IPS-20b (cell line): Measurements from ENCODE around the gene PLAAT5.

ENCODE experiments used
- H3K27ac ChIP-seq: one replicate; pipeline ENCODE4 v1.5.1; 2013; ENCODE audit warnings: low read length
- H3K27me3 ChIP-seq: 2 replicates; pipeline ENCODE4 v1.6.1; 2013; ENCODE audit warnings: mild to moderate bottlenecking, low read length, inconsistent platforms; ENCODE audit not compliant: insufficient read depth
- H3K36me3 ChIP-seq: 2 replicates; pipeline ENCODE4 v1.6.1; 2013; ENCODE audit warnings: low read depth, mild to moderate bottlenecking, inconsistent platforms, low read length, moderate library complexity; ENCODE audit not compliant: insufficient read depth
- H3K4me1 ChIP-seq: 2 replicates; pipeline ENCODE4 v1.6.1; 2013; ENCODE audit warnings: mild to moderate bottlenecking, control low read depth, inconsistent platforms, low read length, moderate library complexity; ENCODE audit not compliant: insufficient read depth
- H3K4me3 ChIP-seq: 2 replicates; pipeline ENCODE4 v1.5.1; 2013; ENCODE audit warnings: mild to moderate bottlenecking, low read length, inconsistent platforms
- H3K9ac ChIP-seq: 2 replicates; pipeline ENCODE4 v1.6.1; 2013; ENCODE audit warnings: low read depth, mild to moderate bottlenecking, inconsistent platforms, low read length, moderate library complexity
- H3K9me3 ChIP-seq: 2 replicates; pipeline ENCODE4 v1.6.1; 2013; ENCODE audit warnings: mild to moderate bottlenecking, low read depth, low read length, inconsistent platforms; ENCODE audit not compliant: insufficient read depth

Gene PLAAT5

GRCh38 chr11:63499874-63500273 lies 8.9 kb upstream of the PLAAT5 start:
- Histone ChIP-seq H3K27ac (no peak overlapping the region), H3K36me3 (no peaks in the 10 kb centered on the region; the same call in 1 of the 2 replicates), H3K4me3 (no peak overlapping the region; the same call in 1 of the 2 replicates), H3K4me1 (peaks cover 8% of the 10 kb centered on the region; the same call in 1 of the 2 replicates), H3K27me3 (no peaks in the 10 kb centered on the region), H3K9ac (no peak overlapping the region), H3K9me3 (peaks cover 21% of the 10 kb centered on the region)

DNA sequence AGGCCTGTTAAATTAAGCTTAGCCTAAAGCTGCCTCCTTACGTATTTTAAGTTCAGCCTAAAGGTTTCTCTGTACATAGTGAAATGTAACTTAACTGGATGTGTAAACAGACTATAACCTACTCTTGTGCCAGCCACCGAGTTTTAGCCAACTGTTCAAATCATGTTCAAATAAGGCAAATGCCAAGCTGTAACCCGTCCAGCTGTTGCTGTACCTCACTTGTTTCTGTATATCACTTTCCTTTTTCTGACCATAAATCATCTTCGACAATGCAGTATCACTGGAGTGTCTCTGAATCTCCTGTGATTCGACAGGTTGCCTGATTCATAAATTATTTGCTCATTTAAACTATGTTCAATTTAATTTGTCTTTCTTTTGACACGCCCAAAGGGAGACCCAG lies 4.0 kb upstream of the PLAAT5 start:
- Histone ChIP-seq H3K9me3 (peaks cover 18% of the 10 kb centered on the region), H3K27me3 (peaks cover 26% of the 10 kb centered on the region; the same call in 1 of the 2 replicates), H3K4me3 (no peak overlapping the region), H3K27ac (no peak overlapping the region), H3K9ac (no peak overlapping the region), H3K4me1 (peaks cover 13% of the 10 kb centered on the region), H3K36me3 (no peaks in the 10 kb centered on the region)

GRCh38 chr11:63493127-63493526 lies 2.2 kb upstream of the PLAAT5 start:
- no peak overlapping the region for H3K27ac ChIP-seq
- H3K9ac ChIP-seq: no peak overlapping the region
- peaks cover 28% of the 10 kb centered on the region for H3K4me1 ChIP-seq
- H3K9me3 ChIP-seq: peaks cover 8% of the 10 kb centered on the region
- peaks cover 29% of the 10 kb centered on the region; the same call in 1 of the 2 replicates for H3K27me3 ChIP-seq
- no peak overlapping the region for H3K4me3 ChIP-seq
- H3K36me3 ChIP-seq: no peaks in the 10 kb centered on the region

- no peak overlapping the region for H3K27ac ChIP-seq
- peaks cover 29% of the 10 kb centered on the region; the same call in 1 of the 2 replicates for H3K27me3 ChIP-seq
- H3K36me3 ChIP-seq: no peaks in the 10 kb centered on the region
- H3K4me3 ChIP-seq: no peak overlapping the region
- peaks cover 28% of the 10 kb centered on the region for H3K4me1 ChIP-seq
- H3K9me3 ChIP-seq: peaks cover 8% of the 10 kb centered on the region
- H3K9ac ChIP-seq: no peak overlapping the region
These were observed 1.5 kb upstream of the PLAAT5 start for GRCh38 chr11:63492441-63492840.

DNA sequence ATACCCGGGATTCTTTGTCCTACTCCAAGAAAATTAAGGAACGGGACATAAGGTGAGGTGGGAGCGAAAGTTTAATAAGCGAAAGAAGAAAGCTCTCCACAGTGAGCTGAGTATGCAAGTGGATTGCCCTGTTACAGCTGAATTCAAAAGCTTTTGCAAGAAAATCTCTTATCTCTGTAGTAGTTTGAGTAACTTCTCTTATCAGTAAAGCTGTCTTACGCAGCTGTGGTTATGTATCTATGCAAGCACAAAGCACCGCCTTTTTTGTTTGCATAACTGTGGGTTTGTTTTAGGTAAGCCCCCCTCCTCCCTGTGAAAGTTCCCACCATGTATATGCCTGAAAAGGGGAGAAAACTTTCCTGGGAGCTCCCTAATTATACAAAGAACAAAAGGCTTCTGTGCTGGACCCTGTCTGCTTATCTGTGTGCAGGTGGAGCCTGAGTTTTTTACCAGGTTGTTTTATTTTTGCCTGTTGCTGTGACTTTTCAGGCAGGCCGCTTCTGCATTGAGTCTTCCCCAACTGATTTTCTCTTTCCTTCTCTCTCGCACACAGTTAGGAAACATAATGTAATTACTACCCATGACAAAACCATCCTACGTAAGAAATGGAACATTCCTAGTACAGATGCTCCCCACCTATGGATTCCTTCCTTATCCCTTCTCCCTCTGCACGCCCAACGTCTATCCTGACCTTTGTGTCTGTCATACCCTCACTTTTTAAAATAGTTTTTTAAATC lies 837 bp upstream of the PLAAT5 start:
- Histone ChIP-seq H3K27me3 (peaks cover 29% of the 10 kb centered on the region; the same call in 1 of the 2 replicates), H3K9me3 (peaks cover 8% of the 10 kb centered on the region), H3K9ac (no peak overlapping the region; the same call in 1 of the 2 replicates), H3K36me3 (no peaks in the 10 kb centered on the region), H3K27ac (no peak overlapping the region), H3K4me1 (peaks cover 28% of the 10 kb centered on the region), H3K4me3 (peak overlapping the region; percentile 69)

GRCh38 chr11:63491240-63491587 lies 247 bp upstream of the PLAAT5 start:
- H3K4me1 ChIP-seq: peaks cover 28% of the 10 kb centered on the region
- H3K9me3 ChIP-seq: peaks cover 10% of the 10 kb centered on the region
- no peaks in the 10 kb centered on the region for H3K36me3 ChIP-seq
- no peak overlapping the region for H3K27ac ChIP-seq
- peak overlapping the region; percentile 68; the same call in 1 of the 2 replicates for H3K9ac ChIP-seq
- H3K4me3 ChIP-seq: peak overlapping the region; percentile 69
- H3K27me3 ChIP-seq: peaks cover 29% of the 10 kb centered on the region; the same call in 1 of the 2 replicates

DNA sequence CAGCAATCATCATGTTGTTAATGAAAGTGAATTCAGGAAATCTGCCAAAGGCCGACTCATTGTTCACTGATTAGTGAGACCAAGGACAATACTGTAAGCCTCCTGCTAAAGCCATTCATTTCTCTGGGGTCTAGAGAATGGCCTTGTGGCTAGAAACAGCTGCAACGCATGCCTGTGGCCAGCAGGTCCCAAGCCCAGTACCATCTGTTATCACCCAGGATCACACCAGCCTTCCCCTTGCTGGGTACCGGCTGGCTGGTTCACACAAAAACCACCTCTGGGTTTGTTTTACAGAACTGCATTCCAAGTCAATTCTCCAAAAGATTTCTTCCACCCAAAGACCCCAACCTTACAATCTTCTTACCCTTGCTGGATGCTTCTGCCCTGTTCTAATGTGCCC lies 1.1 kb downstream of the PLAAT5 start:
- no peaks in the 10 kb centered on the region for H3K36me3 ChIP-seq
- peaks cover 22% of the 10 kb centered on the region for H3K9me3 ChIP-seq
- H3K9ac ChIP-seq: peak overlapping the region; percentile 33; the same call in 1 of the 2 replicates
- H3K27ac ChIP-seq: no peak overlapping the region
- peaks cover 28% of the 10 kb centered on the region for H3K4me1 ChIP-seq
- H3K27me3 ChIP-seq: peaks cover 29% of the 10 kb centered on the region; the same call in 1 of the 2 replicates
- H3K4me3 ChIP-seq: peak overlapping the region; percentile 69; the same call in 1 of the 2 replicates

- Histone ChIP-seq H3K4me3 (no peak overlapping the region), H3K9me3 (peaks cover 22% of the 10 kb centered on the region), H3K27me3 (peaks cover 29% of the 10 kb centered on the region; the same call in 1 of the 2 replicates), H3K36me3 (no peaks in the 10 kb centered on the region), H3K27ac (no peak overlapping the region), H3K9ac (no peak overlapping the region), H3K4me1 (peaks cover 28% of the 10 kb centered on the region)
These were observed 2.2 kb downstream of the PLAAT5 start for GRCh38 chr11:63488789-63489188.

DNA sequence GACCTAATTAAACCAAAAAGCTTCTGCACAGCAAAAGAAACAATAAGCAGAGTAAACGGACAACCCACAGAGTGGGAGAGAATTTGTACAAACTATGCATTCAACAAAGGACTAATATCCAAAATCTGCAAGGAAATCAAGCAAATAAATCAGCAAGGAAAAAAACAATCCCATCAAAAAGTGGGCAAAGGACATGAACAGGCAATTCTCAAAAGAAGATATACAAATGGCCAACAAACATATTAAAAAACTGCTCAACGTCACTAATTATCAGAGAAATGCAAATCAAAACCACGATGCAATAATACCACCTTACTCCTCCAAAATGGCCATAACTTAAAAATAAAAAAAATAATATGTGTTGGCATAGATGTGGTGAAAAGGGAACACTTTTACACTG lies 5.2 kb downstream of the PLAAT5 start:
- H3K9ac ChIP-seq: no peak overlapping the region
- peaks cover 11% of the 10 kb centered on the region; the same call in 1 of the 2 replicates for H3K27me3 ChIP-seq
- no peaks in the 10 kb centered on the region for H3K36me3 ChIP-seq
- H3K4me3 ChIP-seq: no peak overlapping the region; the same call in 1 of the 2 replicates
- H3K4me1 ChIP-seq: peaks cover 19% of the 10 kb centered on the region
- peaks cover 15% of the 10 kb centered on the region for H3K9me3 ChIP-seq
- H3K27ac ChIP-seq: no peak overlapping the region

DNA sequence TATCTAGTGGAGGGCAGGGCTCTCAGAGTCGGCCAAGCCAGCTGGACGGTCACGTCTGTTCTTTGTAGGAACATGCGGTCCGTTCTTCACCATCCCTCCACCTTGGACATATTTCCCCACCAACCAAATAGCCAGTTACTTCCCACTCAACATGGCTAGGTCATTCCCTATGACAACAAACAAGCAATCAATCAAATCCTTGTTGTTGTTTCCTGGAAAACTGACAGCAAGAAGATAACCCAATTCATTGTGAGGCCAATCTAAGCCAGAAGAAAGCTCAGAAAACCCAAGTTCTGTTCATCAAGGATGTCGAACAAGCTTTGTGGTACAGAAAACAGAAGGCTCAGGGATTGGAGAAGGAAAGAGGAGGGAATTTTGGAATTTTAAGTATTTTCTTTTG lies 10.9 kb downstream of the PLAAT5 start:
- Histone ChIP-seq H3K27ac (no peak overlapping the region), H3K27me3 (no peaks in the 10 kb centered on the region), H3K36me3 (no peaks in the 10 kb centered on the region), H3K9me3 (peaks cover 14% of the 10 kb centered on the region), H3K9ac (no peak overlapping the region), H3K4me3 (no peak overlapping the region), H3K4me1 (peaks cover 7% of the 10 kb centered on the region; the same call in 1 of the 2 replicates)

GRCh38 chr11:63478896-63479295 lies 12.1 kb downstream of the PLAAT5 start:
- no peaks in the 10 kb centered on the region for H3K27me3 ChIP-seq
- no peak overlapping the region for H3K27ac ChIP-seq
- peaks cover 7% of the 10 kb centered on the region; the same call in 1 of the 2 replicates for H3K4me1 ChIP-seq
- H3K36me3 ChIP-seq: no peaks in the 10 kb centered on the region
- H3K4me3 ChIP-seq: no peak overlapping the region
- H3K9me3 ChIP-seq: peaks cover 13% of the 10 kb centered on the region
- H3K9ac ChIP-seq: no peak overlapping the region

DNA sequence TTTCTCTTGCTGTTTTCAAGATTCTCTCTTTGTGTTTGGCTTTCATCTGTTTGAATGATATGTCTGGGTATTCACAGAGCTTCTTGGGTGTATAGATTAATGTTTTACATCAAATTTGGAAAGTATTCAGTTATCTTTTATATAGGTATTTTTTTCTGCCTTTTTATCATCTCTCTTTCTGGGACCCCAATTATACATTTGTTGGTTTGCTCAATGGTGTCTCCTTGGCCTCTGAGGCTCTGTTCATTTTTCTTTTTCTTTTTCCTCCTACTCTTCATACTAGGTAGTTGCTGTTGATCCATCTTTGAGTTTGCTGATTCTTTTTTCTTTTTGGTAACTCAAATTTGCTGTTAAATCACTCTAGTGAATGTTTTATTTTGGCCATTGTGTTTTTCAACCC lies 14.3 kb downstream of the PLAAT5 start:
- peaks cover 13% of the 10 kb centered on the region for H3K9me3 ChIP-seq
- no peaks in the 10 kb centered on the region for H3K36me3 ChIP-seq
- peaks cover 7% of the 10 kb centered on the region; the same call in 1 of the 2 replicates for H3K4me1 ChIP-seq
- H3K27me3 ChIP-seq: no peaks in the 10 kb centered on the region
- H3K9ac ChIP-seq: no peak overlapping the region
- no peak overlapping the region for H3K4me3 ChIP-seq
- no peak overlapping the region for H3K27ac ChIP-seq
